ENCODE data around the gene NCR3LG1.
"Not testable (repeated sequence)": the region's sequence is repeated elsewhere in the genome, so short reads cannot be mapped to it uniquely, and the experiment has no call there.

Gene NCR3LG1

GRCh38 chr11:17413414-17414316, 62.1 kb downstream of the NCR3LG1 start:
- no peak for DNase-seq

GRCh38 chr11:17414317-17414737, 62.7 kb downstream of the NCR3LG1 start:
- no peak for DNase-seq

- no peak for DNase-seq
Observed at GRCh38 chr11:17414992-17415391, 63.4 kb downstream of the NCR3LG1 start.

- DNase-seq: no peak
Observed at GRCh38 chr11:17415523-17416104, 64.0 kb downstream of the NCR3LG1 start.

GRCh38 chr11:17416492-17416891, 64.9 kb downstream of the NCR3LG1 start:
- DNase-seq: no peak

GRCh38 chr11:17418444-17419081, 67.0 kb downstream of the NCR3LG1 start:
- DNase-seq: no peak

GRCh38 chr11:17421781-17422180, 70.2 kb downstream of the NCR3LG1 start:
- no peak for DNase-seq

- DNase-seq: no peak
Observed at GRCh38 chr11:17423533-17424310, 72.1 kb downstream of the NCR3LG1 start.

- not testable (repeated sequence) for DNase-seq
Observed at GRCh38 chr11:17426233-17426632, 74.6 kb downstream of the NCR3LG1 start.

Data from fibroblast of skin of right quadriceps (primary cell).